GM21825 (cell line): Measurements from ENCODE around the gene PRKAR2B.
"Not testable (repeated sequence)": the region's sequence is repeated elsewhere in the genome, so short reads cannot be mapped to it uniquely, and the experiment has no call there.

Experiments used
- ATAC-seq: cut with Tn5 transposase; IDR thresholded peaks from one replicate; pipeline ENCODE4 v1.9.1; 2021; ENCODE audit warnings: mild to moderate bottlenecking, moderate library complexity; ENCODE audit not compliant: unreplicated experiment

PRKAR2B gene

GRCh38 chr7:107076781-107077698 is 32.5 kb downstream of the PRKAR2B start:
- no peak for ATAC-seq

DNA sequence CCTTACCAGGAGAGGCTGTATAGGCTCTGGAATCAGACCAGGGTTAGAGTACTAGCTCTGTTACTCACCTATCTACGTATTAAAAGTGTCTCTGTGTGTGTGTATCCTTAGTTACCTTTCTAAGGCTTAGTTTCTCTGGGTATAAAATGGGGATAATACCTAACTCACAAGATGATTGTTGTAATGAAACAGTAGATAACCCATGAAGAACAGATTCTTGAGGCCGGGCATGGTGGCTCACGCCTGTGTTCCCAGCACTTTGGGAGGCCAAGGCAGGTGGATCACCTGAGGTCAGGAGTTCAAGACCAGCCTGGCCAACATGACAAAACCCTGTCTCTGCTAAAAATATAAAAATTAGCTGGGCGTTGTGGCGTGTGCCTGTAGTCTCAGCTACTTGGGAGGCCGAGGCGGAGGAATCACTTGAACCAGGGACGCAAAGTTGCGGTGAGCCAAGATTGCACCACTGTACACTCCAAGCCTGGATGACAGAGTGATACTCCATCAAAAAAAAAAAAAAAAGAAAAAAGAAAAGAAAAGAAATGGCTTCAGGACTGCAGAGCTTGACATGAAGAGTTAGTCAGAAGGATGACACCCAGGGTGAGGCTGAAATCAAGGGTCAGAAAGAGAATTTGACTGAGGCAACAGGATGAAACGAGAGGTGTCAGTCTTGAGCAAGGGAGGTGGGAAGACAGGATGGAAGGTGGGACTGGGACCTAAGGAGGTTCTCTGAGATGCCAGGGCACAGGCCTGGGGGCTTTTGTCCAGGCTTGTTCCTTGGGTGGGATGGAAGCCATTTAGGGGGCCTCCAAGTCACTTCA is 33.4 kb downstream of the PRKAR2B start:
- ATAC-seq = no peak

DNA sequence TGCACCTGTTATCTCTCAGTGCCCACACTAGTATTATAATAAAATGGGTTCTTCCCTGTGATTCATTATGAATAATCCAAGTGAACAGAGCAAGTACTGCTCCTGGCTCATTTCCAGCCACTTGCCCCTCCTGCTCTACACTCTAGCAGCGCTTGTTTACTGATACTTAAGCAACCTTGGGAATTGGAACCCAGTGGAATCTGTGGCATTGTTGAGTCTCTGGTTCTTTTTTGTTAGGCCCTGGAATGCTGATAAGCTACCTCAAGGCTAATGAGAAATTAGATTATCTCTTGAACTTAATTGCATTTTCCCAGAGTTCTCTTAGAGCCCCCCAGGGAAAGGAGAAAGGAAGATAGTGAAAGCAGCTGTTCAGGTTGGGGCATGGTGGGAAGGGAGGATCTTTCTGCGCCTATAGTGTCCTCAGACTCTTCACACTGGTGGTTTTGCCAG is 34.0 kb downstream of the PRKAR2B start:
- no peak for ATAC-seq

DNA sequence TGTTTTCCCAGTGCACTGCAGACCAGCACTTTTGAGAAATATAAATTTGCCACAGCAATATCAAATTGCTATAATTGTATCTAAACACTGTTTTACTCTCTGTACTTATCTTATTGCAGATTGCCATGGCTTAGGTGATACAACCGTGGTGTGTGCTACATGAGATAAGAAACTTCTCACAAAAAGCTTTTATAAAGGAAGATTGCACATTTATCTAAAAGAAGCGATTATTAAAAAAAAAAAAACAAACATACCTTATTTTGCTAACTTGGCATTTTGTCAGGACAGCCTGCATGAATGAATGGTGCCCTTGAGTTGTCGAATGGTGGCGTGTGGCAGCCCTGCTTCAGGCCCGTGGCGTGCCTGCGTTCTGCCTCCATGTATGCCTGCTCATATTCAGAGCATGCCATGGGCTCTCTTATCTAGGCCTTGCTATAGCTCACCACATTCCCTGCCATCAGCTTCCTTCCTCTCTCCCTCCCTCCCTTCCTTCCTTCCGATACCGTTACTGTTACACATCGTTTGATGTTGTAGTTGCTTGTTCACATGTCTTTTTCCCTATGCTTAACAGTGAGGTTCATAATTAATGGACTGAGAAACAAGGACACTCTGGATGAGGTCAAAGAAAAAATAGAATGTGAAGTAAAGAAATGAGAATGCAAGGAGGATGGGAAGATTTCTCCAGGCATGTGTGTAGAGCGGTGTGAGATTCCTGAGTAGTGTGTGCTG is 34.9 kb downstream of the PRKAR2B start:
- no peak for ATAC-seq

DNA sequence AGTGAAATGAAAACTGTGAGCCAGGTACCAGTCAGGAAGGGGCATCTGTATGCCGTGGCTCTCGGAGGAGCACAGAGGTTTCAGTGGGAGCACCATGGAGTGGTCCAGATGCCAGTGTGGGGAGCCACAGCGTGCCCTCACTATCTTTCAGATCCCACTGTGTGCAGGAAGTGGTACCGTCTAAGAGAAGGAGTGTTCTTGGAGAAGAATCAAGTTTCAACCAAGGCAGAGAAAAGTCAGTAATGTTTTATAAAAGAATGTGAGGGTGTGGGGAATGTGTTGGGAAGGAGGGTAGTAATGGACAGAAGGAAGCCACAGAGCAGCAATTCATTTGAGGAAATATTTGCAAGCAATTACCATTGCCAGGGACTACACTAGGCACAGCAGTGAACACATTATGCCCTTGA is 35.6 kb downstream of the PRKAR2B start:
- no peak for ATAC-seq

DNA sequence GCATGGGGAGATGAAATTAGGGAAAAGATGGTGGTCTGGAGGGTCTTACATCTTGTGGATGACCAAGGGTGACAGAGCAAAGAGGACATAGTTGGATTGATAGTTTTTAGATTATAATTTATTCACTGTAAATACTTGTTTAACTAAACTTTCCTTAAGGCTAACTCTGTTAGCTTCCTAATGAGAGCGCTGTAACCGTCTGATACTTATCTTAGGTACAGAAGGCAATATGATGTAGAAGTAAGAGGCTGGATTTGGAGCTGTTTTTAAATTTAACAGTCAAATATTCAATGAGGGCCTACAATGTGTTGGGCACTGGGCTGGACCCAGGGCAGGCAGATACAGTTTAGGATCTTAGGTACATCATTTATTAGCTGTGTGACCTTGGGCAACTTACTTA is 36.0 kb downstream of the PRKAR2B start:
- no peak for ATAC-seq

- no peak for ATAC-seq
Measured at GRCh38 chr7:107085180-107085579, 40.7 kb downstream of the PRKAR2B start.

DNA sequence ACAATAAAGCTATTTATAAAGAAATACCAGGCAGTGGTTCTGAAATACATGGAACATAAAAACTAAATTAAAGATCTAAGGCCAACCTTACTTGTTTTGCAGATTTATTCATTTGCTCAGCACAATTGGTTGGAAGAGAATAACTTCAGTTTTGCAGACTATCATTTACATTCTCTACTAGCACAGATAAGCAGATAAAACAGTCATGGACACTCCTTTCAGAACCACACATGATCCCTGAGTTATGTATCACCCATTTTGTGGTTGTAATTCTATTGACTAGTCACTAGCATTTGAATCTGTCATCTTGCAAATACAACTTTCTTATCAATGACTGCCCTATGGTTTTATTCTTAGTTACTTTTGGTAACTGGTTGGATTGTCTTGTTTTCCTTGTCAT is 45.1 kb downstream of the PRKAR2B start:
- ATAC-seq = no peak

GRCh38 chr7:107090457-107090856 is 46.0 kb downstream of the PRKAR2B start:
- ATAC-seq = no peak

DNA sequence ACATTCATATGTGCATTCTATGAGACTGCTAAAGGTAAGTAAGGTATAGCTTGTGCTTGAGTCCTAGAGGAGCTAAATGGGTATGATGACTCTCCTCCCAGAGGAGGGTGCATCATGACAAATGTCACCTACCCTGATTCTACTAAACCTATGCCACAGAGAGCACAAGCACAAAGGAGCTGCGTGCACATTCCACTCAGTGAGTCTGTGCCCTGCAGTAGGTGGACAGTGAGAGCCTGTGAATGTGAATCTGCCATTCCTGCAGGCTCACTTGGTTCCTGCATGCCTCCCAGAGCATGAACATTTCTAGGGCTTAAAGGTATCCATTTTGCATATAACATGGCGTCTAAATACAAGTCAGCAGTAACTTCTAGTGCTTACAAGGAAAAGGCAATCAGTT is 46.8 kb downstream of the PRKAR2B start:
- ATAC-seq = no peak

DNA sequence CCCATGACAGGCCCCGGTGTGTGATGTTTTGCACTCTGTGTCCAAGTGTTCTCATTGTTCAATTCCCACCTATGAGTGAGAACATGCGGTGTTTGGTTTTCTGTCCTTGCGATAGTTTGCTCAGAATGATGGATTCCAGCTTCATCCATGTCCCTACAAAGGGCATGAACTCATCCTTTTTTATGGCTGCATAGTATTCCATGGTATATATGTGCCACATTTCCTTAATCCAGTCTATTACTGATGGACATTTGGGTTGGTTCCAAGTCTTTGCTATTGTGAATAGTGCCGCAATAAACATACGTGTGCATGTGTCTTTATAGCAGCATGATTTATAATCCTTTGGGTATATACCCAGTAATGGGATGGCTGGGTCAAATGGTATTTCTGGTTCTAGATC is 49.2 kb downstream of the PRKAR2B start:
- ATAC-seq = not testable (repeated sequence)

DNA sequence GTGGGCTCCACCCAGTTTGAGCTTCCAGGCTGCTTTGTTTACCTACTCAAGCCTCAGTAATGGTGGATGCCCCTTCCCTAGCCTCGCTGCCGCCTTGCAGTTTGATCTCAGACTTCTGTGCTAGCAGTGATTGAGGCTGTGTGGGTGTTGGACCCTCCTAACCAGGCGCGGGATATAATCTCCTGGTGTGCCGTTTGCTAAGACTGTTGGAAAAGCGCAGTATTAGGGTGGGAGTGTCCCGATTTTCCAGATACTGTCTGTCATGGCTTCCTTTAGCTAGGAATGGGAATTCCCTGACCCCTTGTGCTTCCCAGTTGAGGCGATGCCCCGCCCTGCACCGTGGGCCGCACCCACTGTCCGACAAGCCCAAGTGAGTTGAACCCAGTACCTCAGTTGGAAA is 54.6 kb downstream of the PRKAR2B start:
- ATAC-seq = not testable (repeated sequence)

DNA sequence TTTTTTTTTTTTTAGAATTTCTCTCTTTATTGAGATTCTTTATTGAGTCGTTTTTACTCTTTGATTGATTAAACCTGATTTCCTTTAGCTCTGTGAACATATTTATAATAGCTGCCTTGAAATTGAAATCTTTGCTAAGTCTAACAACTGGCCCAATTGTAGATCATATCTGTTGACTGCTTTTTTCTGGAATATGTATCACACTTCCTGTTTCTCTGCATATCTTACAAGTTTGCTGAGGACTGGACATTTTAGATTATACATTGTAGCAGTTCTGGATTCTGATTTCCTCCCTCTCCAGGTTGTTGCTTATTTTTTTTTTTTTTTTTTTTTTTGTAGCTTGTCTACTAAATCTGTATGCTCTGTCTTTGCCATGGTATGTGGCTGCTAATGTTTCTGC is 56.3 kb downstream of the PRKAR2B start:
- no peak for ATAC-seq

DNA sequence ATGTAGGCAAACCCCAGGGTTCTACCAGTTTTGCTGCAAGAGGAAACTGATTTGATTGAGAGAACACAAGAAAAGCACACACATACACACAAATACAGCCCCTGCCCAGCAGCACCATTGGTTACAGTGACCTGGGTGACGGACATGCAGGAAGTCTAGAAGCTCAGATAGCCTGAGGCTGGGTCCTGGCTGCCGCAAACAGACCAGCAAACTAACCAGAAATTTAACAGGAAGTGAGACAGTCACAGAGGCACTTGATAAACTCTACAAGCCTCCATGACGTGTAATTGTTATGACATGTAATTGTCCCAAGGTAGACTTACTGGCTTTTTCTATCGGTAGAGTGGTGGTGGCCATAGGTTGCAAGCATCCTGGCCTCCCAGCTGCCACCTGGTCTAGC is 58.9 kb downstream of the PRKAR2B start:
- no peak for ATAC-seq

- no peak for ATAC-seq
Measured at GRCh38 chr7:107104801-107105200, 60.3 kb downstream of the PRKAR2B start.

DNA sequence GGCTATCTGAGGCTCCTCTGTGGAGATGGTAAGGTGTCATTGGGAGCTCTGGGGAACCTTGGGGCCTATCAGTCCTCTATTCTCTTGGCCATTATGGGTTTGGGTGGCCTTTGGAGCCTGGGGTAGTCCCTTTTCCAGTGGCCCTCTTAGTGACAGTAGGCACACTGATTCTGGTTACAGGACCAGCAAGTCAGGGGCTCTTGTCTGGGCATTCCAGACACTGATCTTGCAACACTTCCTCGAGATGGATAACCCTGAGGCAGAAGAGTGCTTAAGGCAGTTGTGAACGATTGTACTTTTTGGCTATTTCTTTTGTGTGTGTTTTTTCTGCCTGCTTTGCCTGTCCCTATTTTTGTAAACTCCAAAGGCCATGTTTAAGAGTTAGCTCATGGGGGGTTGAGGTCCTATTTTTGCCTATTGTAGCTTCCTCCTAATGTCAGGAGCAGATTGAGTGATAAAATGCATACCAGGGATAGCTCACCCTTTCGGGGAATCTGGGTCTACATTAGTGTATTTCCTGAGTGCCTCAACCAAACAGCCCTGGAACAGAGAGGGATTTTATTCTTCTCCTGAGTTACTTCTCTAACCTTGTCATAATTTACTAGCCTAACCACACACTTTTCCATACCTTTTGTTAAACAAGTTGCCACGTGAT is 61.2 kb downstream of the PRKAR2B start:
- ATAC-seq = no peak

- ATAC-seq = no peak
Measured at GRCh38 chr7:107108793-107109371, 64.4 kb downstream of the PRKAR2B start.

DNA sequence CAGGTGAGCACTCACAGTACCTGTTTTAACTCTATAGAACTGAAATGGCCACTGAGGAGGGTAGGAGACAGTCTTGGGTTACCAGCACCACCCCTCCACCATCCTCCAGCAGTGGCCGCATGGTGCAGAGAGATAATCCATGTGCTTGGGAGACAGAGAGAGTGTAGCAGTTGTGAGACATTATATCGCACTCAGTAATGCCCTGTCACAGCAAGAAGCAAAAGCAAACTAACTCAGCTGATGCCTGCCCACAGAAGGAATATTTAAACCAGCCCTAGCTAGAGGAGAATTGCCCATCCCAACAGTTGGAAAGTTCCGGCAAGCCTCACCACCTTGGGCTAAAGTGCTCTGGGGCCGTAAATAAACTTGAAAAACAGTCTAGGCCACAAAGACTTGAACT is 65.5 kb downstream of the PRKAR2B start:
- ATAC-seq = no peak

DNA sequence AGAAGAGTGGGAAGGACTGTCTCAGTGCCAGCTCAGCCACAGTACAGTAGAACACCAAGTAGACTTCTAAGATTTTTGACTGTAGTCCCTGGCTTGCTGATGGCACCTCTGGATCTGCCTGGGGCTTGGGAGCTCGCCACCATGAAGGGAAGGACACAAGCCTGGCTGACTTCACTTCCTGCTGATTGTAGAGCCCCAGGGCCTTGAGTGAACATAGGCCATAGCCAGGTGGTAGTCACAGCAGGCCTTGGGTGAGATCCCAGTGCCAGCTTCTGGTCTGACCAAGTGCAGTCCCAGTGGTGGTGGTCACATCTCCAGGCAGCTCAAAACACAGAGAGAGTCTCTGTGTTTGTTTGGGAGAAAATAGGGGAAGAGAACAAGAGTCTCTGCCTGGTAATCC is 66.7 kb downstream of the PRKAR2B start:
- ATAC-seq = no peak

DNA sequence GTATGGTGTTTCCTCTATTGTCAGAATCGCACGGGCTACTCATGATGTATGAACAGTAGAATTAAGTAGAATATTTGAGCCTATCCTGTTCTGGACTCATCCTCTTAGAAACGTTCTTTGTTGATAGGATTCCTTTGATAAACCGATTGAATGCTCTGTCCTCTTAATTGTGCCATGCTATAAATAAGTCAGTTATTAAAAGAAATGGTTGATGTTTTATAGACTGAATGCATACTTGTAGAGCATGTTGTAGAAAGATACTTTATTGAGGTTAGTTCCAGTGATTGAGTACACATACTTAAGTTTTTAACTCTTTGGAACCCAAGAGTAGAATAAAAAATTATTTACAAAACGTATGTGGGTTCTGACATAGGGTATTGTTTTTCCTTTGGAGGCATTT is 69.4 kb downstream of the PRKAR2B start:
- no peak for ATAC-seq
